SK-N-SH (cell line): ENCODE results near the gene GARRE1. TPM values are rescaled to one million over a fixed set of nuclear protein-coding genes. Genes with fewer than 3 reads are reported as not detected.

ENCODE experiments used
- CTCF ChIA-PET: fragments of 300-600, 350-600 bp; formaldehyde crosslinking; extraction: SDS; loops from one replicate; lab custom pipeline; 2021; lab: Yijun Ruan, JAX
- POLR2A ChIA-PET: fragments of 350-600 bp; sonication (Branson Sonifier 250); formaldehyde crosslinking; extraction: SDS; loops from one replicate; lab custom pipeline; 2020; ENCODE audit warnings: antibody characterized with exemption, inconsistent platforms; lab: Yijun Ruan, JAX
- DNase-seq: peaks from one replicate; pipeline ENCODE4 v3.0.0; 2012
- H2AFZ ChIP-seq: fragments of 200-600 bp; sonication (generic); 2 replicates; pipeline ENCODE4 v1.8.1; 2016; ENCODE audit warnings: antibody characterized with exemption, mild to moderate bottlenecking, low read depth
- H3F3A ChIP-seq: fragments of 200-600 bp; sonication (generic); replicated peaks from 2 replicates; pipeline ENCODE3; 2016; ENCODE audit warnings: antibody characterized with exemption, mild to moderate bottlenecking; ENCODE audit not compliant: insufficient read depth
- H3K27ac ChIP-seq, 2 experiments: fragments of 200-500 bp in 1 of 2; fragments of 200-600 bp in 1 of 2; sonication (Bioruptor generic) in 1 of 2; sonication (generic), shearing (Covaris generic) in 1 of 2; 2 replicates each; pipeline versions ENCODE4 v1.5.1 to v1.6.1; 2014 to 2016; ENCODE audit warnings: low read depth in 2 of 2, inconsistent platforms in 1 of 2, low read length in 1 of 2, mild to moderate bottlenecking in 1 of 2, mixed read lengths in 1 of 2
- H3K27me3 ChIP-seq: fragments of 200-600 bp; sonication (generic), shearing (Covaris generic); 2 replicates; pipeline ENCODE4 v1.6.1; 2016; ENCODE audit warnings: mixed run types; ENCODE audit not compliant: insufficient read depth
- H3K36me3 ChIP-seq, 2 experiments: fragments of 200-500 bp in 1 of 2; fragments of 200-600 bp in 1 of 2; sonication (Bioruptor generic) in 1 of 2; sonication (generic) in 1 of 2; replicated peaks in 1 of 2; 2 replicates each; pipeline versions ENCODE3 to v1.5.1; 2014 to 2016; ENCODE audit warnings: low read length in 1 of 2, mild to moderate bottlenecking in 1 of 2; ENCODE audit not compliant: insufficient read depth in 2 of 2, control insufficient read depth in 1 of 2
- H3K4me1 ChIP-seq, 2 experiments: fragments of 200-500 bp in 1 of 2; fragments of 200-600 bp in 1 of 2; sonication (Bioruptor generic) in 1 of 2; sonication (generic), shearing (Covaris generic) in 1 of 2; 2 replicates each; pipeline versions ENCODE4 v1.5.1 to v1.6.1; 2014 to 2016; ENCODE audit warnings: low read depth in 1 of 2, low read length in 1 of 2, mixed run types in 1 of 2; ENCODE audit not compliant: insufficient read depth in 2 of 2, control insufficient read depth in 1 of 2
- H3K4me2 ChIP-seq: fragments of 200-600 bp; sonication (generic), shearing (Covaris generic); 2 replicates; pipeline ENCODE4 v1.6.1; 2017; ENCODE audit warnings: mixed run types
- H3K4me3 ChIP-seq, 2 experiments: fragments of 200-500 bp in 1 of 2; fragments of 200-600 bp in 1 of 2; sonication (Bioruptor generic) in 1 of 2; sonication (generic), shearing (Covaris generic) in 1 of 2; 2 replicates each; pipeline versions ENCODE4 v1.5.1 to v1.8.1; 2014 to 2016; ENCODE audit warnings: low read depth in 2 of 2, inconsistent platforms in 1 of 2, low read length in 1 of 2, mild to moderate bottlenecking in 1 of 2, mixed read lengths in 1 of 2, moderate library complexity in 1 of 2
- H3K79me2 ChIP-seq: fragments of 200-600 bp; sonication (generic); 2 replicates; pipeline ENCODE4 v1.8.1; 2017; ENCODE audit warnings: mild to moderate bottlenecking; ENCODE audit not compliant: insufficient read depth
- H3K9ac ChIP-seq: fragments of 200-600 bp; sonication (generic); 2 replicates; pipeline ENCODE4 v1.6.1; 2017; ENCODE audit warnings: mixed run types
- H3K9me2 ChIP-seq: fragments of 200-600 bp; sonication (generic); 2 replicates; pipeline ENCODE4 v1.6.1; 2017; ENCODE audit warnings: mixed run types
- H3K9me3 ChIP-seq: fragments of 200-600 bp; sonication (generic); 2 replicates; pipeline ENCODE4 v1.6.1; 2017; ENCODE audit warnings: mixed run types, mild to moderate bottlenecking, moderate library complexity
- H4K20me1 ChIP-seq: fragments of 200-600 bp; sonication (generic); 2 replicates; pipeline ENCODE4 v1.6.1; 2017; ENCODE audit warnings: mild to moderate bottlenecking, mixed run types; ENCODE audit not compliant: insufficient read depth
- CTCF ChIP-seq: fragments of 200-600 bp; sonication (generic); IDR thresholded peaks from 2 replicates; pipeline ENCODE4 v1.6.1; 2017; ENCODE audit warnings: antibody characterized with exemption, mild to moderate bottlenecking, moderate library complexity
- ELF1 ChIP-seq: IDR thresholded peaks from 2 replicates; pipeline ENCODE4 v1.4.0; 2012
- FOSL2 ChIP-seq: IDR thresholded peaks from 2 replicates; pipeline ENCODE4 v1.4.0; 2012; ENCODE audit warnings: low read depth, mild to moderate bottlenecking, moderate library complexity, borderline replicate concordance
- FOXJ3 ChIP-seq: sonication (generic); formaldehyde crosslinking; IDR thresholded peaks from 2 replicates; pipeline ENCODE4 v1.5.1; 2020; ENCODE audit warnings: mild to moderate bottlenecking, missing genetic modification reagents
- FOXM1 ChIP-seq: IDR thresholded peaks from 2 replicates; pipeline ENCODE4 v1.4.0; 2012; ENCODE audit warnings: low read depth, mild to moderate bottlenecking
- GATA2 ChIP-seq: sonication (generic); formaldehyde crosslinking; IDR thresholded peaks from 2 replicates; pipeline ENCODE4 v1.5.0; 2020; ENCODE audit warnings: mild to moderate bottlenecking, missing genetic modification reagents
- IRF3 ChIP-seq: fragments of 150-350 bp; IDR thresholded peaks from 2 replicates; pipeline ENCODE4 v1.6.1; 2016; ENCODE audit warnings: mild to moderate bottlenecking, low read depth, low read length
- JUND ChIP-seq: IDR thresholded peaks from 2 replicates; pipeline ENCODE4 v1.4.0; 2012
- MEF2A ChIP-seq: IDR thresholded peaks from 2 replicates; pipeline ENCODE4 v1.4.0; 2012; ENCODE audit warnings: low read depth, borderline replicate concordance
- NRF1 ChIP-seq: IDR thresholded peaks from 2 replicates; pipeline ENCODE4 v1.6.1; 2012; ENCODE audit warnings: low read depth, mild to moderate bottlenecking, low read length
- PBX3 ChIP-seq: IDR thresholded peaks from 2 replicates; pipeline ENCODE4; 2012
- POLR2AphosphoS5 ChIP-seq: IDR thresholded peaks from 2 replicates; pipeline ENCODE4 v1.6.1; 2012; ENCODE audit warnings: low read depth, low read length
- RCOR1 ChIP-seq: fragments of 150-350 bp; IDR thresholded peaks from 2 replicates; pipeline ENCODE4 v1.6.1; 2017; ENCODE audit warnings: antibody characterized with exemption, low read length
- RFX5 ChIP-seq: IDR thresholded peaks from 2 replicates; pipeline ENCODE4 v1.6.1; 2012; ENCODE audit warnings: mild to moderate bottlenecking, improper control_type of control experiment, low read length
- RXRA ChIP-seq: IDR thresholded peaks from 2 replicates; pipeline ENCODE4 v1.4.0; 2012; ENCODE audit warnings: low read depth, mild to moderate bottlenecking, borderline replicate concordance
- TAF1 ChIP-seq: IDR thresholded peaks from 2 replicates; pipeline ENCODE4 v1.6.1; 2012; ENCODE audit warnings: low read depth, mild to moderate bottlenecking, low read length, moderate library complexity, borderline replicate concordance
- TCF12 ChIP-seq: IDR thresholded peaks from 2 replicates; pipeline ENCODE4 v1.4.0; 2012
- USF1 ChIP-seq: IDR thresholded peaks from 2 replicates; pipeline ENCODE4 v1.4.0; 2012; ENCODE audit warnings: low read depth, borderline replicate concordance
- ZBTB33 ChIP-seq: IDR thresholded peaks from 2 replicates; pipeline ENCODE4 v1.4.0; 2012; ENCODE audit warnings: low read depth, borderline replicate concordance
- WGBS: methylation state at CpG from one replicate; pipeline ENCODE4 v1.1.6; 2017; ENCODE audit warnings: low lambda C conversion rate; 5-methylcytosine and 5-hydroxymethylcytosine counted together
- polyA plus RNA-seq, 3 experiments: library from polyadenylated mRNA; depleted of rRNA; stranded (reverse); fragments of >200 nt; gene quantifications; 2 replicates each; pipeline ENCODE4 v1.2.3, GENCODE V29; 2012

GARRE1 gene
- polyA plus RNA-seq, 1 of the 3 experiments (the other 2 are of a cell fraction), result 9.7 TPM

GRCh38 chr19:34226036-34226435 is 28.3 kb upstream of the GARRE1 start:
- Histone ChIP-seq H2AFZ (no peak overlapping the region), H3F3A (peaks cover 34% of the 10 kb centered on the region), H3K9me3 (no peaks in the 10 kb centered on the region), H3K36me3 (peaks cover 85 to 96% of the 10 kb centered on the region in 2 experiments), H3K79me2 (peaks cover 28% of the 10 kb centered on the region), H3K4me1 (peaks cover 0 to 20% of the 10 kb centered on the region in 2 experiments; a peak in 2 of 4 replicates), H4K20me1 (peaks cover 84% of the 10 kb centered on the region), H3K4me3 (no peak overlapping the region), H3K4me2 (no peak overlapping the region), H3K9me2 (no peaks in the 10 kb centered on the region), H3K27me3 (no peaks in the 10 kb centered on the region), H3K9ac (no peak overlapping the region), H3K27ac (peak overlapping the region in 1 of 2 experiments; percentile 37; a peak in 1 of 4 replicates)
- POLR2A ChIA-PET, result interaction anchor here (0.6 kb wide), 1 partner anchor 9 kb away, joined by 4 read pairs; no protein-coding TSS in a partner anchor
- CTCF ChIA-PET, result interaction anchor here (0.7 to 1.9 kb wide), 5 partner anchors 13 to 448 kb away, joined by 3 to 4 read pairs (median 4); no protein-coding TSS in a partner anchor
- WGBS, result 96% methylated on average over 2 of the region's 2 CpGs
- no peak for DNase-seq
- no peak for TF ChIP-seq MEF2A
- TF ChIP-seq CTCF, result no peak
- TF ChIP-seq FOSL2, result no peak
- TF ChIP-seq RCOR1, result no peak
- no peak for TF ChIP-seq PBX3
- TF ChIP-seq NRF1, result no peak
- TF ChIP-seq ELF1, result no peak
- TF ChIP-seq USF1, result no peak
- TF ChIP-seq FOXJ3, result no peak
- no peak for TF ChIP-seq RFX5
- no peak for TF ChIP-seq ZBTB33
- TF ChIP-seq GATA2, result no peak
- TF ChIP-seq IRF3, result no peak
- TF ChIP-seq RXRA, result no peak
- TF ChIP-seq TCF12, result no peak
- TF ChIP-seq FOXM1, result no peak
- no peak for TF ChIP-seq POLR2AphosphoS5
- no peak for TF ChIP-seq TAF1
- no peak for TF ChIP-seq JUND
